Measurements from ENCODE around the gene CDH16.

The CDH16 gene

DNA sequence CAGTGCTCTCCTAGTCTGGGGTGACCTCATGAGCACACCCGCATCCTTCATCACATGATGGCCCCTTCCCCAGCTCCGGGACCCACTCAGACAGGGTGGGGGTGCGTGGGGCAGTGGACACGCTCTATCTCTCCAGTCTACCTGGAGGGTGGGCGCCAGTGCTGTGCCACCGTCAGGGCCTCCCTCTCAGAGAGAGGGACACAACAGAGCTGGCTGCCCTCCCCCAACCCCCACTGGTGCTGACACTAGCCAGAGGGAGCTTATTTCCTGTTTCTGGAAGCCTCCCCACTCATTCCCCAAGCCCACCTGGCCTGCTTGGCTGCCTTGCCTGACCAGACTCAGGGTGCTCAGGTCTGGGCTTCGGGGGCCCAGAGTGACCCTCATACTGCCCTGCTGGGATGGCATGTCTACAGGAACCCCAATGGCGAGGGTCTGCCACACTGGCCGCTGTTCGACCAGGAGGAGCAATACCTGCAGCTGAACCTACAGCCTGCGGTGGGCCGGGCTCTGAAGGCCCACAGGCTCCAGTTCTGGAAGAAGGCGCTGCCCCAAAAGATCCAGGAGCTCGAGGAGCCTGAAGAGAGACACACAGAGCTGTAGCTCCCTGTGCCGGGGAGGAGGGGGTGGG is 24.9 kb upstream of the CDH16 start:
- TF ChIP-seq, protein P1, sequence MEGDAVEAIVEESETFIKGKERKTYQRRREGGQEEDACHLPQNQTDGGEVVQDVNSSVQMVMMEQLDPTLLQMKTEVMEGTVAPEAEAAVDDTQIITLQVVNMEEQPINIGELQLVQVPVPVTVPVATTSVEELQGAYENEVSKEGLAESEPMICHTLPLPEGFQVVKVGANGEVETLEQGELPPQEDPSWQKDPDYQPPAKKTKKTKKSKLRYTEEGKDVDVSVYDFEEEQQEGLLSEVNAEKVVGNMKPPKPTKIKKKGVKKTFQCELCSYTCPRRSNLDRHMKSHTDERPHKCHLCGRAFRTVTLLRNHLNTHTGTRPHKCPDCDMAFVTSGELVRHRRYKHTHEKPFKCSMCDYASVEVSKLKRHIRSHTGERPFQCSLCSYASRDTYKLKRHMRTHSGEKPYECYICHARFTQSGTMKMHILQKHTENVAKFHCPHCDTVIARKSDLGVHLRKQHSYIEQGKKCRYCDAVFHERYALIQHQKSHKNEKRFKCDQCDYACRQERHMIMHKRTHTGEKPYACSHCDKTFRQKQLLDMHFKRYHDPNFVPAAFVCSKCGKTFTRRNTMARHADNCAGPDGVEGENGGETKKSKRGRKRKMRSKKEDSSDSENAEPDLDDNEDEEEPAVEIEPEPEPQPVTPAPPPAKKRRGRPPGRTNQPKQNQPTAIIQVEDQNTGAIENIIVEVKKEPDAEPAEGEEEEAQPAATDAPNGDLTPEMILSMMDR (IDR thresholded peaks at IDR 0.05): no peak

DNA sequence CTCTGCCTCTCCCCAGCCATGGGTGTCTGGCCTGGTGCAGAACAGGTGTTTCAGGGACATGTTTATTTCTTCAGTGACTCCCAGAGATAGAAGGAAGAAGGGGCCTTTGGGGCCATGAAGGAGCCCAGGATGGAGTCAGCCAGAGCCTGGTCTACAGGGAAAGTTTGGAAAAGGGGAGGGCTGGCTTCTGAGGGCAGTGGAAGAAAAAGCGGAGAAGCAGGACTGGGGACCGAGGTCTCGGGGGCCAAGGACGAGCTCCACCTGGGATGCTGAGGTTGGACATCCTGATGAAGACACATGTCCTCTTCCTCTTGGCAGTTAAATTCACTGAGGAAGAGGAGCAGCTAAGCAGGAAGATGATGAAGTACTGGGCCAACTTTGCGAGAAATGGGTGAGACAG is 24.3 kb upstream of the CDH16 start:
- TF ChIP-seq, protein P1 (IDR thresholded peaks at IDR 0.05): no peak

DNA sequence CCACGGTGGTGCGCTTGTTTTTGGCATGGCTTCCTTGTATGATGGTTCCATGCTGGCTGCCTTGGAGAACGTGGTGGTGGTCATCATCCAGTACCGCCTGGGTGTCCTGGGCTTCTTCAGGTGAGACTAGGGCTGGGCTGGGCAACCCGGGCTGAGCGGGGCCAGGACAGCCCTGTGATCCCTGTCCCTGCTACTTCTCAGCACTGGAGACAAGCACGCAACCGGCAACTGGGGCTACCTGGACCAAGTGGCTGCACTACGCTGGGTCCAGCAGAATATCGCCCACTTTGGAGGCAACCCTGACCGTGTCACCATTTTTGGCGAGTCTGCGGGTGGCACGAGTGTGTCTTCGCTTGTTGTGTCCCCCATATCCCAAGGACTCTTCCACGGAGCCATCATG is 21.6 kb upstream of the CDH16 start:
- TF ChIP-seq, protein P1 (IDR thresholded peaks at IDR 0.05): no peak

DNA sequence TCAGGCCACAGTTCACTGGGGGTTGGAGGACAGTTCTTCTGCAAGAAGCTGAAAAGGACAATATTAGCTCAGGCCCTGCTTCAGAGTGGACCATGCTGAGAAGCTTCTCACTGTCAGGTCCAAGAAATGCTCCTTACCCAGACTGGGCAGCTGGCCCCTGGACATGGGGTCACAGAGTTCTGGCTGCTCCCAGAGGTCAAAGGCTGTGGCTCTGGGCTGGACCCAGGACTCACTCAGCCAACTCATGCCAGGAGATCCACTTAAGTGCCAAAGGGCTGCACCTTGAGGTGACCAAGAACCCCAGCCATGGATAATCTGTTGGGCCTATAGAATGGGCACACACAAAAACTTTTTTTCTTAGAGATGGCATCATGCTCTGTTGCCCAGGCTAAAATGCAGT is 20.7 kb upstream of the CDH16 start:
- TF ChIP-seq, protein P1 (IDR thresholded peaks at IDR 0.05): no peak

DNA sequence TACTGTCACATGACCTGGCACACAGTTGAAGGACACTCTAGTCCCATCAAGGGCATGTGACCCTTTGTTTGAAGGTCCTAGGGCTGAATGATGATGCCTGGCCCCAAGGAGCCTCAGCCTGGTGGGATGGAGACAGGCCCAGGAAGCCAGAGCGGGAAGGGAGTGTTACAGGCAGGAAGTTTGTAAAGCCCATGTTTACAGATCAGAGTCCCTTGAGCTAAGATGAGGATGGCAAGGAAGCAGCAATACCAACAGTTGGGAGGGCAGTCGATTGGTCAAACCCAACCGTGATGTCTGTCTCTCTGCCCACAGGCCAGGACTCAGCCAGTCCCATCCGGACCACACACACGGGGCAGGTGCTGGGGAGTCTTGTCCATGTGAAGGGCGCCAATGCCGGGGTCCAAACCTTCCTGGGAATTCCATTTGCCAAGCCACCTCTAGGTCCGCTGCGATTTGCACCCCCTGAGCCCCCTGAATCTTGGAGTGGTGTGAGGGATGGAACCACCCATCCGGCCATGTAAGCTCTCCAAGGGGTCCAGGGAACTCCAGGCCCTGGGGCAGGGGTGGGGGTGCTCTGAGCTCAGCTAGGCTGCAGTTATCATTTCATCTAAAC is 19.1 kb upstream of the CDH16 start:
- TF ChIP-seq, protein P1 (IDR thresholded peaks at IDR 0.05): no peak

DNA sequence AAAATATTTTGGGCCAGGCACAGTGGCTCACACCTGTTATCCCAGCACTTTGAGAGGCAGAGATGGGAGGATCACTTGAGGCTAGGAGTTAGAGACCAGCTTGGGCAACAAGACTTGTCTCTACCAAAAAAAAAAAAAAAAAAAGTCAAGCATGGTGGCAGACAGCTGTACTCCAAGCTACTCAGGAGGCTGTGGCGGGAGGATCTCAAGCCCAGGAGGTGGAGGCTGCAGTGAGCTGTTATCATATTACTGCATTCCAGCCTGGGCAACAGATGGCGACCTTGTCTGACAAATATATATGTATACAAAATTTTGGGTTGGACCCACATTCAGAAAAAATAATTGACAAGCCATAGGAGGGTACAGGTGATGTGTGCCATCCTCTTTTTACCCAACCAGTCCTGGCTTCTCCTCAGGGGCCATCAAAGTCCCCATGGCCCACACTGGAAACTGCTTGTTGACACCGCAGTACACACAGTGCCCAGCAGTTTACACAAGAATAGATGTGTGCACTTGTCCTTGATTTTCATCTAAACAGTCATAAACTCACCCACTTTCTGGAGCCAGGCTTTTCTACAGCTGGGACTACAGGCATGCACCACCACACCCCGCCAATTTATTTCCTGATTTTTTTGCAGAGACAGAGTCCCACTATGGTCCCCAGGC is 18.3 kb upstream of the CDH16 start:
- TF ChIP-seq, protein P1 (IDR thresholded peaks at IDR 0.05): no peak

DNA sequence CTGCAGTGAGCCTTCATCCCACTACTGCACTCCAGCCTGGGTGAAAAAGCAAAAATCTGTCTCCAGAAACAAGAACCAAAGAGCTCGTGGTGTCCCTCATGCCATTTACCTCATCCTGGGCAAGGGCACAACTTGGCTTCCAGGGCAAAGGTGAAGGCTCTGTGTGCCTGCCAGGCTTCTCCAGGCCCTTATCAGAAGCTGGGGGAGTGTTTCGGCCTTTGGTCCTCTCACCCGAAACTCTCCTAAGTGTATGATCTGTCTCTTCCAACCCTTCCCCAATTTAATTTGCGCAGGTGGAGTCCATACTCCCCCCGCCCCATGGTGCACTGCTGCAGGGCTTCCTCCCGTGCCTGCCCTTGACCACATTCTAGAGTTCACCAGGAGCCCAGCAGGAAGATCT is 17.8 kb upstream of the CDH16 start:
- TF ChIP-seq, protein P1 (IDR thresholded peaks at IDR 0.05): no peak

All from LNCAP (cell line).